Caco-2 (cell line): ENCODE results near the gene IRAK3. TPM values are rescaled to one million over a fixed set of nuclear protein-coding genes. Genes with fewer than 3 reads are reported as not detected.

ENCODE experiments used
- BruUV-seq: library from RNA; stranded (reverse); fragments of 400-500 nt; replicated peaks from 2 replicates; lab custom pipeline; 2021; lab: Mats Ljungman, UMichigan
- CTCF ChIA-PET: fragments of 300-600 bp; sonication (Branson Sonifier 250); formaldehyde crosslinking; loops from one replicate; lab custom pipeline; 2022; ENCODE audit warnings: antibody characterized with exemption; lab: Charles Lee
- POLR2A ChIA-PET: fragments of 300-600 bp; sonication (Branson Sonifier 250); formaldehyde crosslinking; loops from one replicate; lab custom pipeline; 2022; ENCODE audit warnings: antibody characterized with exemption; lab: Charles Lee
- DNase-seq, 2 experiments: peaks; one replicate each; pipeline versions ENCODE4 v3.0.0 to v3.0.0-alpha.2; 2020 to 2022
- H3K27me3 ChIP-seq: replicated peaks from 2 replicates; pipeline ENCODE4 v1.6.0; 2011; ENCODE audit warnings: low read length; ENCODE audit not compliant: control insufficient read depth, insufficient read depth
- H3K36me3 ChIP-seq: 2 replicates; pipeline ENCODE4 v1.5.1; 2011; ENCODE audit warnings: low read length; ENCODE audit not compliant: control insufficient read depth, insufficient read depth
- H3K4me1 ChIP-seq: fragments of 250-450 bp; sonication (Bioruptor Pico); 2 replicates; pipeline ENCODE4 v1.5.1; 2020; ENCODE audit warnings: mild to moderate bottlenecking
- H3K4me3 ChIP-seq: 2 replicates; pipeline ENCODE4 v1.5.1; 2011; ENCODE audit warnings: low read depth, mild to moderate bottlenecking, control low read depth, low read length
- H3K9me3 ChIP-seq: fragments of 250-450 bp; sonication (Bioruptor Pico); 2 replicates; pipeline ENCODE4 v1.5.1; 2020; ENCODE audit warnings: mild to moderate bottlenecking, moderate library complexity
- H3K27ac Mint-ChIP-seq: one replicate; pipeline ENCODE4 v1.8.0; 2022; ENCODE audit warnings: mixed read lengths; ENCODE audit not compliant: unreplicated experiment
- H3K27me3 Mint-ChIP-seq: one replicate; pipeline ENCODE4 v1.8.0; 2022; ENCODE audit warnings: mixed read lengths; ENCODE audit not compliant: insufficient read depth, unreplicated experiment
- H3K36me3 Mint-ChIP-seq: one replicate; pipeline ENCODE4 v1.8.0; 2022; ENCODE audit warnings: mild to moderate bottlenecking, mixed read lengths; ENCODE audit not compliant: insufficient read depth, unreplicated experiment
- H3K4me1 Mint-ChIP-seq: one replicate; pipeline ENCODE4 v1.8.0; 2022; ENCODE audit warnings: low read depth, mixed read lengths; ENCODE audit not compliant: unreplicated experiment
- H3K4me3 Mint-ChIP-seq: one replicate; pipeline ENCODE4 v1.8.0; 2022; ENCODE audit warnings: mild to moderate bottlenecking, moderate library complexity, mixed read lengths; ENCODE audit not compliant: unreplicated experiment
- H3K9me3 Mint-ChIP-seq: one replicate; pipeline ENCODE4 v1.8.0; 2022; ENCODE audit warnings: mixed read lengths; ENCODE audit not compliant: unreplicated experiment
- CTCF ChIP-seq, 2 experiments: fragments of 200-600 bp in 1 of 2; IDR thresholded peaks; 1 replicate in 1 of 2; 2 replicates in 1 of 2; pipeline versions ENCODE4 v1.5.1 to v1.8.0; 2011 to 2022; ENCODE audit warnings: antibody characterized with exemption in 1 of 2, control low read depth in 1 of 2, inconsistent platforms in 1 of 2, low read depth in 1 of 2, low read length in 1 of 2, mild to moderate bottlenecking in 1 of 2, moderate library complexity in 1 of 2; ENCODE audit not compliant: insufficient read depth in 1 of 2, severe bottlenecking in 1 of 2, unreplicated experiment in 1 of 2
- intact Hi-C: fragments of 100-400 bp; cut with micrococcal nuclease; formaldehyde crosslinking; loops from one replicate; pipeline ENCODE4 v1.10.0; 2022; ENCODE audit not compliant: unreplicated experiment
- total RNA-seq: library from RNA; stranded (reverse); gene quantifications from 2 replicates; pipeline ENCODE4 v1.2.3, GENCODE V29; 2022

The IRAK3 gene
- total RNA-seq, 1 experiment from 2014 or later, result not detected

- no peak for DNase-seq
- Mint-ChIP-seq H3K4me3 (no peak overlapping the region), H3K9me3 (peaks cover 17% of the 10 kb centered on the region), H3K27me3 (no peaks in the 10 kb centered on the region), H3K4me1 (peaks cover 10% of the 10 kb centered on the region), H3K36me3 (peaks cover 12% of the 10 kb centered on the region), H3K27ac (no peak overlapping the region)
- Histone ChIP-seq H3K27me3 (no peaks in the 10 kb centered on the region), H3K4me3 (no peak overlapping the region), H3K36me3 (no peaks in the 10 kb centered on the region), H3K4me1 (peaks cover 21% of the 10 kb centered on the region), H3K9me3 (peaks cover 6% of the 10 kb centered on the region; the same call in 1 of the 2 replicates)
- no peak for TF ChIP-seq CTCF (IDR thresholded peaks at IDR 0.05; ENCODE audit: insufficient read depth in 1 of 2, low read depth in 1 of 2, low read length in 1 of 2, severe bottlenecking in 1 of 2, unreplicated experiment in 1 of 2)
- ChIA-PET CTCF (no interaction called here), POLR2A (no interaction called here)
- intact Hi-C loops, result no loop called here
- no TSS peak for BruUV-seq
Measured at GRCh38 chr12:66217342-66217917, 28.4 kb downstream of the IRAK3 start.

DNA sequence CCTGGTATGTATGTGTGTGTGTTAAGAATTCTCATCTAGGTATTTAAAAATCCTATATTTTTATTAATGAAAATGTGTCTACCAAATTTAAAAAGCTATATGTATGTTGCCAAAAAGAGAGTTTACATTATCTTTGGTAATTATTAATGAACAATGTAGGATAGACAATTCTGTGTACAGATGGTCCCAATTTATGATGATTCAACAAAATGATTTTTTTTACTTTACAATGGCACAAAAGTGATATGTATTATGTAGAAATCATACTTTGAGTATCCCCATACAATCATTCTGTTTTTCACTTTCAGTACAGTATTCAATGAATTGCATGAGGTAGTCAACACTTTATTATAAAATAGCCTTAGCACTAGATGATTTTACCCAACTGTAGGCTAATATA, 39.4 kb downstream of the IRAK3 start:
- H3K4me3 ChIP-seq, result no peak overlapping the region
- no peak for TF ChIP-seq CTCF (IDR thresholded peaks at IDR 0.05; ENCODE audit: insufficient read depth in 1 of 2, low read depth in 1 of 2, low read length in 1 of 2, severe bottlenecking in 1 of 2, unreplicated experiment in 1 of 2)
- H3K36me3 ChIP-seq, result no peaks in the 10 kb centered on the region
- no peaks in the 10 kb centered on the region for H3K4me1 Mint-ChIP-seq
- intact Hi-C loops, result no loop called here
- no peaks in the 10 kb centered on the region for H3K4me1 ChIP-seq
- no TSS peak for BruUV-seq
- H3K9me3 ChIP-seq, result no peaks in the 10 kb centered on the region
- H3K27ac Mint-ChIP-seq, result no peak overlapping the region
- POLR2A ChIA-PET, result no interaction called here
- CTCF ChIA-PET, result no interaction called here
- H3K27me3 ChIP-seq, result no peaks in the 10 kb centered on the region
- no peaks in the 10 kb centered on the region for H3K27me3 Mint-ChIP-seq
- no peak for DNase-seq
- no peaks in the 10 kb centered on the region for H3K9me3 Mint-ChIP-seq
- H3K36me3 Mint-ChIP-seq, result no peaks in the 10 kb centered on the region
- no peak overlapping the region for H3K4me3 Mint-ChIP-seq

- Mint-ChIP-seq H3K4me1 (no peaks in the 10 kb centered on the region), H3K9me3 (no peaks in the 10 kb centered on the region), H3K36me3 (peaks cover 6% of the 10 kb centered on the region), H3K4me3 (no peak overlapping the region), H3K27ac (no peak overlapping the region), H3K27me3 (no peaks in the 10 kb centered on the region)
- no peak for TF ChIP-seq CTCF (IDR thresholded peaks at IDR 0.05; ENCODE audit: insufficient read depth in 1 of 2, low read depth in 1 of 2, low read length in 1 of 2, severe bottlenecking in 1 of 2, unreplicated experiment in 1 of 2)
- intact Hi-C loops, result no loop called here
- ChIA-PET POLR2A (no interaction called here), CTCF (no interaction called here)
- Histone ChIP-seq H3K36me3 (no peaks in the 10 kb centered on the region), H3K4me1 (peaks cover 6% of the 10 kb centered on the region), H3K4me3 (no peak overlapping the region), H3K27me3 (no peaks in the 10 kb centered on the region), H3K9me3 (no peaks in the 10 kb centered on the region)
- no TSS peak for BruUV-seq
- DNase-seq, result no peak
Measured at GRCh38 chr12:66232263-66232662, 43.2 kb downstream of the IRAK3 start.
